ENCODE measurements around the gene DNAH6.

DNAH6 gene

DNA sequence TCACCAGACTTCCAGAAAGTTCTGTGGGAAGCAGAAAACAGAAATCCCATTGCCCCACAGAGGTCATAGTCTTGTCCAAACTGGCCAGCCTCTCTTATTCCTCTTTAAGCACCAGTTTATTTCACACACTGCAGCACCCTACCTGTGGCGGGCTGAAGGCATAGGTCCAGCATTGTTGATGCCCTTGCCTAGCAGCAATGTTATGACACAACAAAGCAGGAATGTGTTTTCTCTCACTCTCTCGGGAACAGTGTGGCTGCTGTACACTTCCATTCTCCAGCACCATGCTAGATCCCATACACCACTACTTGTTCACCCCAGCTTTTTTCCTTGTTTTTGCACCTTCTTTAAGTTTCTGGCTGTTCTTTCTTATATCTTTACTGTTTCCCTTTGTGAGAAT, 181.6 kb downstream of the DNAH6 start:
- Histone ChIP-seq H3K4me1 (no peaks in the 10 kb centered on the region), H3K79me2 (no peaks in the 10 kb centered on the region), H3K36me3 (ENCODE audit: control insufficient read depth, insufficient read depth, low read length) (no peaks in the 10 kb centered on the region), H3K9me3 (ENCODE audit: control insufficient read depth, low read length) (no peaks in the 10 kb centered on the region), H3K27ac (no peak overlapping the region), H3K4me3 (ENCODE audit: low read depth, low read length) (no peak overlapping the region), H3K9ac (no peak overlapping the region), H2AFZ (no peak overlapping the region), H3K27me3 (ENCODE audit: control insufficient read depth, insufficient read depth, low read length) (no peaks in the 10 kb centered on the region), H3K4me2 (ENCODE audit: low read length) (no peak overlapping the region)
- no peak for TF ChIP-seq CTCF (IDR thresholded peaks at IDR 0.05)

GRCh38 chr2:84700006-84700405, 183.7 kb downstream of the DNAH6 start:
- H3K4me3 ChIP-seq (ENCODE audit: low read depth, low read length), result no peak overlapping the region
- H3K4me2 ChIP-seq (ENCODE audit: low read length), result no peak overlapping the region
- H3K79me2 ChIP-seq, result no peaks in the 10 kb centered on the region
- H3K27ac ChIP-seq, result no peak overlapping the region
- H3K9me3 ChIP-seq (ENCODE audit: control insufficient read depth, low read length), result no peaks in the 10 kb centered on the region
- no peaks in the 10 kb centered on the region for H3K4me1 ChIP-seq
- no peak overlapping the region for H2AFZ ChIP-seq
- H3K27me3 ChIP-seq (ENCODE audit: control insufficient read depth, insufficient read depth, low read length), result no peaks in the 10 kb centered on the region
- TF ChIP-seq CTCF (IDR thresholded peaks at IDR 0.05), result no peak
- no peaks in the 10 kb centered on the region for H3K36me3 ChIP-seq (ENCODE audit: control insufficient read depth, insufficient read depth, low read length)
- H3K9ac ChIP-seq, result no peak overlapping the region

- Histone ChIP-seq H3K27ac (no peak overlapping the region), H3K9me3 (ENCODE audit: control insufficient read depth, low read length) (no peaks in the 10 kb centered on the region), H3K36me3 (ENCODE audit: control insufficient read depth, insufficient read depth, low read length) (no peaks in the 10 kb centered on the region), H3K4me2 (ENCODE audit: low read length) (no peak overlapping the region), H3K27me3 (ENCODE audit: control insufficient read depth, insufficient read depth, low read length) (no peaks in the 10 kb centered on the region), H3K4me3 (ENCODE audit: low read depth, low read length) (no peak overlapping the region), H2AFZ (no peak overlapping the region), H3K79me2 (no peaks in the 10 kb centered on the region), H3K9ac (no peak overlapping the region), H3K4me1 (no peaks in the 10 kb centered on the region)
- no peak for TF ChIP-seq CTCF (IDR thresholded peaks at IDR 0.05)
Measured at GRCh38 chr2:84701880-84702279, 185.6 kb downstream of the DNAH6 start.

DNA sequence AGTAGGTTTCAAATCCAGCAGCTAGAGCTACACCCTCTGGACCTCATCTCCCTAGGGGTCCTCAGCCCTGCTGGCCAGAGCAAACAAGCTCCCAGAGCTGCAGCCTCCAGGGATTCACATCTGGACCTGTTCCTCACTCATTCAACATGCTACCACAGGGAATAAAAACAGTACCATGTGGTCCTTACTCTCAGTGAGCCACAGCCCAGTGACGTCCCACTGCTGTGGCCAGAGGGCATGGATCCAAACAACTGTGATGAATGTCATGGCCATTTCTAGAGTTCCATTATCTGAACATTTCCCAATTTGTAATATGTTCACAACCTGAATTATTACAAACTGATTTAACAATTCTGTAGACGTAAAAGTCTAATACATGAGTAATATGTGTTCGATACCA, 186.6 kb downstream of the DNAH6 start:
- Histone ChIP-seq H3K79me2 (no peaks in the 10 kb centered on the region), H3K4me2 (ENCODE audit: low read length) (no peak overlapping the region), H3K4me3 (ENCODE audit: low read depth, low read length) (no peak overlapping the region), H2AFZ (no peak overlapping the region), H3K36me3 (ENCODE audit: control insufficient read depth, insufficient read depth, low read length) (no peaks in the 10 kb centered on the region), H3K4me1 (no peaks in the 10 kb centered on the region), H3K9ac (no peak overlapping the region), H3K27ac (no peak overlapping the region), H3K9me3 (ENCODE audit: control insufficient read depth, low read length) (no peaks in the 10 kb centered on the region), H3K27me3 (ENCODE audit: control insufficient read depth, insufficient read depth, low read length) (no peaks in the 10 kb centered on the region)
- no peak for TF ChIP-seq CTCF (IDR thresholded peaks at IDR 0.05)

- TF ChIP-seq CTCF (IDR thresholded peaks at IDR 0.05), result no peak
- H3K4me2 ChIP-seq (ENCODE audit: low read length), result no peak overlapping the region
Measured at GRCh38 chr2:84703831-84704230, 187.5 kb downstream of the DNAH6 start.

More at GRCh38 chr2:84703831-84704230, 187.5 kb downstream of the DNAH6 start:
- H2AFZ ChIP-seq, result no peak overlapping the region
- no peak overlapping the region for H3K9ac ChIP-seq
- H3K9me3 ChIP-seq (ENCODE audit: control insufficient read depth, low read length), result no peaks in the 10 kb centered on the region
- no peak overlapping the region for H3K27ac ChIP-seq
- H3K79me2 ChIP-seq, result no peaks in the 10 kb centered on the region
- H3K36me3 ChIP-seq (ENCODE audit: control insufficient read depth, insufficient read depth, low read length), result no peaks in the 10 kb centered on the region
- H3K27me3 ChIP-seq (ENCODE audit: control insufficient read depth, insufficient read depth, low read length), result no peaks in the 10 kb centered on the region
- H3K4me3 ChIP-seq (ENCODE audit: low read depth, low read length), result no peak overlapping the region
- H3K4me1 ChIP-seq, result no peaks in the 10 kb centered on the region

Data from parathyroid adenoma (tissue), 2 donors.